Type B pancreatic cell (in vitro differentiated cells): ENCODE data around the gene KCNF1. TPM values are rescaled to one million over a fixed set of nuclear protein-coding genes. Genes with fewer than 3 reads are reported as not detected.
A peak's percentile ranks its signal among the peaks of the same experiment; 100 is the strongest.

Source experiments
- DNase-seq: peaks from one replicate; pipeline ENCODE4 v3.0.0; 2021; ENCODE audit warnings: mixed read lengths; ENCODE audit not compliant: unreplicated experiment; ENCODE audit errors: extremely low spot score
- H3K27ac Mint-ChIP-seq: 2 replicates; pipeline ENCODE4 v1.8.0; 2021; ENCODE audit warnings: mild to moderate bottlenecking, mixed read lengths
- H3K27me3 Mint-ChIP-seq: 2 replicates; pipeline ENCODE4 v1.8.0; 2021; ENCODE audit warnings: mixed read lengths
- H3K36me3 Mint-ChIP-seq: 2 replicates; pipeline ENCODE4 v1.8.0; 2021; ENCODE audit warnings: mixed read lengths
- H3K4me1 Mint-ChIP-seq: one replicate; pipeline ENCODE4 v1.8.0; 2021; ENCODE audit warnings: mixed read lengths; ENCODE audit not compliant: unreplicated experiment
- H3K4me3 Mint-ChIP-seq: 2 replicates; pipeline ENCODE4 v1.8.0; 2021; ENCODE audit warnings: mild to moderate bottlenecking, mixed read lengths
- H3K9me3 Mint-ChIP-seq: 2 replicates; pipeline ENCODE4 v1.8.0; 2021; ENCODE audit warnings: mixed read lengths
- total RNA-seq: library from RNA; stranded (reverse); gene quantifications from 2 replicates; pipeline ENCODE4 v1.2.1, GENCODE V29; 2021; ENCODE audit warnings: low replicate concordance
- TF ChIP-seq, protein P1 (sequence below): fragments of 200-600 bp; sonication (generic); conservative IDR thresholded peaks from 2 replicates; pipeline ENCODE4 v1.5.0; 2021; ENCODE audit warnings: antibody characterized with exemption, mild to moderate bottlenecking

Gene KCNF1
- total RNA-seq, 1 donor from 2014 or later = 3.6 TPM

DNA sequence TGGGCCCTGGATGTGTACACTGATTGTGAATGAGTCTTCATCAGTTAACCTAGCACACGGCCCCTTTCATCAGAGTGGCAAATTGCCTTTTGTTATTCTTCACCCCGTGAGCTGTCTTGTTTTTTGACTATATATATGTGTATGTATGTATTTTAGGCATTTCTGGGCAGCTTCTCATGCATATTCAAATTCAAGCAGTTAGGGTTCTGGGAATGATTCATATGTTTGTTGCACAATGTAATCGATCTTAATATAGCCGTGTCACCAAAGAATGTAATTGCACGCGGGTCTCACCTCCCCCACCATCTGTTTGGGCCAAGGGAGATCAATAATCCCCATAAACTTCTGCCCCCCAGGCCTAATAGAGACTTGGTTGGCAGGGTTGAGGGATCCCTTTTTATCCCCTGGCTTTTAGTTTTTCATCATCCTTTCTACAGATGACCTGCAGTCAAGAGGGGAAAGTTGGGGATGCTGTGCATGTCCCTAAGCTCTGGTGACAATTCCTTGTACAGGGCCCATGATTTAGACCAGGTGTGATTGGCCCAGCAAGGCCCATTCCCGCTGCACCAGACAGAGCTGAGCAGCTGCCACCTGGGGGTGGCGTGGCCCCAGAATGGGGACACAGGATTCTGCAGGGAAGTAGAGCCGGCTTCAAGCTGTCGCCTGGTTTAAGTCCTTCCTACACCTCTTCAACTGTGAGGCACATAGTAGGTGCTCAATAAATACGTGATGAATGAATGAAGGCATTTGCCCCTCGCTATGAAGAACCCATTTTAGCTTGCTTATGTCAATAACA is 19.2 kb downstream of the KCNF1 start:
- H3K27ac Mint-ChIP-seq = no peak overlapping the region
- H3K4me3 Mint-ChIP-seq = no peak overlapping the region
- TF ChIP-seq, protein P1, sequence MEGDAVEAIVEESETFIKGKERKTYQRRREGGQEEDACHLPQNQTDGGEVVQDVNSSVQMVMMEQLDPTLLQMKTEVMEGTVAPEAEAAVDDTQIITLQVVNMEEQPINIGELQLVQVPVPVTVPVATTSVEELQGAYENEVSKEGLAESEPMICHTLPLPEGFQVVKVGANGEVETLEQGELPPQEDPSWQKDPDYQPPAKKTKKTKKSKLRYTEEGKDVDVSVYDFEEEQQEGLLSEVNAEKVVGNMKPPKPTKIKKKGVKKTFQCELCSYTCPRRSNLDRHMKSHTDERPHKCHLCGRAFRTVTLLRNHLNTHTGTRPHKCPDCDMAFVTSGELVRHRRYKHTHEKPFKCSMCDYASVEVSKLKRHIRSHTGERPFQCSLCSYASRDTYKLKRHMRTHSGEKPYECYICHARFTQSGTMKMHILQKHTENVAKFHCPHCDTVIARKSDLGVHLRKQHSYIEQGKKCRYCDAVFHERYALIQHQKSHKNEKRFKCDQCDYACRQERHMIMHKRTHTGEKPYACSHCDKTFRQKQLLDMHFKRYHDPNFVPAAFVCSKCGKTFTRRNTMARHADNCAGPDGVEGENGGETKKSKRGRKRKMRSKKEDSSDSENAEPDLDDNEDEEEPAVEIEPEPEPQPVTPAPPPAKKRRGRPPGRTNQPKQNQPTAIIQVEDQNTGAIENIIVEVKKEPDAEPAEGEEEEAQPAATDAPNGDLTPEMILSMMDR = no peak
- no peak for DNase-seq
- H3K27me3 Mint-ChIP-seq = peaks cover 24% of the 10 kb centered on the region
- no peaks in the 10 kb centered on the region for H3K9me3 Mint-ChIP-seq
- no peaks in the 10 kb centered on the region for H3K36me3 Mint-ChIP-seq
- H3K4me1 Mint-ChIP-seq = peaks cover 13% of the 10 kb centered on the region

DNA sequence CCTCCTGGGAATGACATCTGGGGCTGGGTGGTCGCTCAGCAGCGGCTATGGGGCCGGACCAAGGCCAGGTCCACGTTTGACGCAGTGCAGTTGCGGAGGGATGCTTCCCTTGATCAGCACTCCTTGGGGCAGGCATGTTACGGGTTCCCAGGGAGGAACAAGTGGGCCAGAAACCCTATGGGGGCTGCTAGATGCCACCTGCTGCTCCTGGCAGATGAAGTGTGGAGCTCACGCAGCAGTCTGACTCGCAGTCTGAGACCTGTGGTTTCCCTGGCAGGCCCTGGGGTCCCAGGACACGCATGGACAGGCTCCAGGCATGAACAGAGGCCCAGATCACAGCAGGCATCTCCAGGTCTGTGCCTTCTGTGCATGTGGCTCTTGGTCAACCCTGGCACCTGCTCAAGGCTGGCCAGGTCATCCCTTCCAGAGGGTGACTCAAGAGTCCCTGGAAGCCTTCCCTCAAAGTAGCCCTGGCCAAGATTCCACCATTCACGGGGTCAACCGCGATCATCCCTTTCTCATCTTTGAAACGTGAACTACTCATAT is 20.0 kb downstream of the KCNF1 start:
- no peak overlapping the region for H3K27ac Mint-ChIP-seq
- H3K4me1 Mint-ChIP-seq = peaks cover 19% of the 10 kb centered on the region
- H3K36me3 Mint-ChIP-seq = no peaks in the 10 kb centered on the region
- H3K4me3 Mint-ChIP-seq = no peak overlapping the region
- H3K9me3 Mint-ChIP-seq = no peaks in the 10 kb centered on the region
- no peak for DNase-seq
- peaks cover 17% of the 10 kb centered on the region for H3K27me3 Mint-ChIP-seq
- TF ChIP-seq, protein P1 = no peak

DNA sequence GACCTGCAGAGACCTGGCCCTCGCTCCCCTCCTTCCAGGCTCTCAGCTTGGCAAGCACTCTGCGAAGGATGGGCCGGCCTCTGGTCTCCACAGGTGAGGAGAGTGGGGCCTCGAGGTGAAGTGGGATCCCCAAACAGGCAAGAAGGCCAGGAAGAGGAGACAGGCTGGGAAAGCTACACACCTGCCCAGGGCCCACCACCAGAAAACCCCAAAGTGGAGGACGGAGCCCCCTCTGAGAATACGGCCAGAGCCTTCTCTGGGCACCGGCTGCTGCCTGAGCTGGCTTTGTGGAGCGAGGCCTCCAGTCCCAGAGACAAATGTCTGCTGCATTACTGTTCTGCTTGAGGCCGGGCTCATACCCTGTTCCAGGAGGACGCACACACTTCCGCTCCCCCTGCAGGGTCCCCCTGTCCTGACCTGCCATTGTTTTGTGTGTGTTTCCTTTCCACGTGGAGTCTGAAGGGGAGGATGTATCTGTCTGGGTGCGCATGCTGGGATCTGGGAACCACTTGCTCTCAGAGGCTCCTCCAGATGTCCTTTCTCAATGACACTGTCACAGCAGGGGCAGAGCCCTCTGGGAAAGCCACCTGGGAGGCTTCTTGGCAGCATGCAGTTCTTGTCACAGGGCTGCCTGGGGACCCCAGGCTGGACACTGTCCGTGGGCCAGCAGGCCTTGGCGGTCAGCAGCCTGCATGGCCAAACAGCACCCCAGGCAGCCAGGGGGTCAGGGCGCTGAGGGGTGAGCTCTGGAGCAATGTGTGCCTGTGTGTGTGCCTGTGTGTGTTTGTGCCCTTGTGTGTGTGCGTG is 20.8 kb downstream of the KCNF1 start:
- no peaks in the 10 kb centered on the region for H3K9me3 Mint-ChIP-seq
- TF ChIP-seq, protein P1 = no peak
- H3K36me3 Mint-ChIP-seq = no peaks in the 10 kb centered on the region
- H3K4me3 Mint-ChIP-seq = no peak overlapping the region
- H3K4me1 Mint-ChIP-seq = peaks cover 19% of the 10 kb centered on the region
- peak overlapping the region; percentile 43 for H3K27ac Mint-ChIP-seq
- H3K27me3 Mint-ChIP-seq = peaks cover 17% of the 10 kb centered on the region
- DNase-seq = no peak

DNA sequence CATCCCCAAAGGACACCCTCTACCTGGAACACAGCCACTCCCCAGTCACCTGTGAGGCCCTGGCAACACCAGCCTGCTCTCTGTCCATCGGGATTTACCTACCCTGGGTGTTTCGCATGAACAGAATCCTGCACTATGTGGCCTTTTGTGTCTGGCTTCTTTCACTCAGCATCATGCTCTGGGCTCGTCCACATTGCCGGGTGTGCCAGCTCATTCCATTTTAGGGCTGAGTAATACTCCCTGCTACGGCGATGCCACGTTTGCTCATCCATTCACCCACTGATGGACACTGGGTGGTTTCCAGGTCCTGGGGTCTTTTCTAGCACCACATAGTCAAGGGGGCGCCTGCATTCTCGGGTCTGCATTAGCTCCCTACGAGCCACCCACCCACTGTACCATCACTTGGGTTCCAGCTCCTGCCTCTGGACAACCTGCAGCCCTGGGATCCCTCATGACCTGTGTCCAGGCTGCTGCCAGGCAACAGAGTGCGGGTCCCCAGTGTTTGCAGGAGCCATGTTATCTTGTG is 22.0 kb downstream of the KCNF1 start:
- DNase-seq = no peak
- Mint-ChIP-seq H3K27me3 (peaks cover 9% of the 10 kb centered on the region), H3K4me3 (no peak overlapping the region), H3K36me3 (no peaks in the 10 kb centered on the region), H3K9me3 (peaks cover under 1% of the 10 kb centered on the region), H3K27ac (no peak overlapping the region), H3K4me1 (peaks cover 19% of the 10 kb centered on the region)
- TF ChIP-seq, protein P1 = no peak

DNA sequence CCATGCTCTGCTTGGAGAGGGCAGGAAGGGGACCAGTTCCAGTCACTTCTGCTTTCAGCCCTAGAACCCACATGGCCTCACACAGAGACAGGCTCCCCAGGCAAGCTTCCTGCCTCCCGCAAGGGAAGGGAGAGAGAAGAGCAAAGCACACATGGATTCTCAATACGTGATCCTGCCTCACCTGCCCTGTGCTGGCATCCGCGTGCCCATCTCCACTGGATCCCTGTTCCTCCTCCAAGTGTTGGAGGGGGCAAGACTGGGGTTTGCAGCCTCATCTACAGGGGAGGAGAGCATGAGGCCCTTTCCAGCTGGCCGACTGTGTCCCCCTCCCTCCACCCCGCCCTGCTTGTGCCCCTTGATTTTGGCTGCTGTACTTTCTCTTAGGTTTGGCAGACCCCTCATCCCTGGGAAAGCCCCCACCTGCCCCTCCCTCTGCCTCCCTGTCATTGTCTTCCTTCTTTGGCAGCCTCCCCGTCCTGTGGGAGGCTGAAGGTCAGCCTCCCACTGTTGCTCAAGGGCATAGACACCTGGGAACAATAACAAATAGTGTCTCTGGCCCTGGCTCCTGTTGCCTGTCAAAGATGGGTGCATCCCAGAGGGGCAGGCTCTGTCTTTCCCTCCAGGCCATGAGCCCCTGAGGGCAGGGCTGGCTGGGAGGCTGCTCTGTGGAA is 22.7 kb downstream of the KCNF1 start:
- peaks cover 19% of the 10 kb centered on the region for H3K4me1 Mint-ChIP-seq
- no peak overlapping the region for H3K4me3 Mint-ChIP-seq
- H3K27me3 Mint-ChIP-seq = peaks cover 12% of the 10 kb centered on the region
- TF ChIP-seq, protein P1 = no peak
- peaks cover 3% of the 10 kb centered on the region for H3K36me3 Mint-ChIP-seq
- no peak overlapping the region for H3K27ac Mint-ChIP-seq
- H3K9me3 Mint-ChIP-seq = peaks cover 7% of the 10 kb centered on the region
- DNase-seq = no peak
